Nephron progenitor cell (in vitro differentiated cells): ENCODE results near the gene PTGES3L.

ENCODE experiments used
- DNase-seq: peaks from one replicate; pipeline ENCODE4 v3.0.0; 2021
- H3K27ac Mint-ChIP-seq: 2 replicates; pipeline ENCODE4 v1.8.0; 2021; ENCODE audit warnings: mild to moderate bottlenecking, moderate library complexity, mixed read lengths
- H3K27me3 Mint-ChIP-seq: 2 replicates; pipeline ENCODE4 v1.8.0; 2021; ENCODE audit warnings: mild to moderate bottlenecking, low read depth, mixed read lengths; ENCODE audit not compliant: poor library complexity
- H3K36me3 Mint-ChIP-seq: 2 replicates; pipeline ENCODE4 v1.8.0; 2021; ENCODE audit warnings: low read depth, mixed read lengths
- H3K4me1 Mint-ChIP-seq: 2 replicates; pipeline ENCODE4 v1.8.0; 2021; ENCODE audit warnings: mixed read lengths
- H3K4me3 Mint-ChIP-seq: 2 replicates; pipeline ENCODE4 v1.8.0; 2021; ENCODE audit warnings: mild to moderate bottlenecking, moderate library complexity, mixed read lengths
- H3K9me3 Mint-ChIP-seq: 2 replicates; pipeline ENCODE4 v1.8.0; 2021; ENCODE audit warnings: mild to moderate bottlenecking, moderate library complexity, mixed read lengths
- CTCF ChIP-seq: fragments of 200-600 bp; sonication (generic); IDR thresholded peaks from 2 replicates; pipeline ENCODE4 v1.5.0; 2021; ENCODE audit warnings: antibody characterized with exemption

The PTGES3L gene

GRCh38 chr17:43019418-43019817, 39.5 kb upstream of the PTGES3L start:
- Mint-ChIP-seq H3K36me3 (peaks cover 15% of the 10 kb centered on the region), H3K9me3 (no peaks in the 10 kb centered on the region), H3K27ac (peak overlapping the region; percentile 79), H3K4me1 (peaks cover 67% of the 10 kb centered on the region), H3K27me3 (peaks cover 2% of the 10 kb centered on the region), H3K4me3 (peak overlapping the region; percentile 95)
- no peak for TF ChIP-seq CTCF
- DNase-seq, result no peak

GRCh38 chr17:43018932-43019331, 39.1 kb upstream of the PTGES3L start:
- H3K4me1 Mint-ChIP-seq, result peaks cover 68% of the 10 kb centered on the region
- no peak for TF ChIP-seq CTCF
- peaks cover 15% of the 10 kb centered on the region for H3K36me3 Mint-ChIP-seq
- no peaks in the 10 kb centered on the region for H3K9me3 Mint-ChIP-seq
- peak overlapping the region; percentile 94 for H3K27ac Mint-ChIP-seq
- peak overlapping the region; percentile 60 for H3K4me3 Mint-ChIP-seq
- H3K27me3 Mint-ChIP-seq, result peaks cover 2% of the 10 kb centered on the region
- no peak for DNase-seq

GRCh38 chr17:43018008-43018853, 38.4 kb upstream of the PTGES3L start:
- peak; percentile 65 for DNase-seq
- peak overlapping the region; percentile 60 for H3K4me3 Mint-ChIP-seq

GRCh38 chr17:43016216-43016615, 36.3 kb upstream of the PTGES3L start:
- TF ChIP-seq CTCF, result no peak
- Mint-ChIP-seq H3K4me3 (peak overlapping the region; percentile 46), H3K27ac (no peak overlapping the region), H3K9me3 (no peaks in the 10 kb centered on the region), H3K36me3 (peaks cover 15% of the 10 kb centered on the region), H3K4me1 (peaks cover 79% of the 10 kb centered on the region), H3K27me3 (peaks cover 2% of the 10 kb centered on the region)
- no peak for DNase-seq

More at GRCh38 chr17:43018008-43018853, 38.4 kb upstream of the PTGES3L start:
- Mint-ChIP-seq H3K27ac (peak overlapping the region; percentile 94), H3K36me3 (peaks cover 15% of the 10 kb centered on the region), H3K9me3 (no peaks in the 10 kb centered on the region), H3K27me3 (peaks cover 2% of the 10 kb centered on the region), H3K4me1 (peaks cover 75% of the 10 kb centered on the region)
- TF ChIP-seq CTCF, result no peak

GRCh38 chr17:43015579-43015978, 35.7 kb upstream of the PTGES3L start:
- Mint-ChIP-seq H3K4me1 (peaks cover 73% of the 10 kb centered on the region), H3K27ac (peak overlapping the region; percentile 80)
- TF ChIP-seq CTCF, result no peak

More at GRCh38 chr17:43015579-43015978, 35.7 kb upstream of the PTGES3L start:
- H3K9me3 Mint-ChIP-seq, result no peaks in the 10 kb centered on the region
- H3K36me3 Mint-ChIP-seq, result peaks cover 15% of the 10 kb centered on the region
- no peak for DNase-seq
- H3K27me3 Mint-ChIP-seq, result peaks cover 2% of the 10 kb centered on the region
- peak overlapping the region; percentile 9 for H3K4me3 Mint-ChIP-seq
